GM23338 (cell line): Measurements from ENCODE around the gene CEP44. TPM values are rescaled to one million over a fixed set of nuclear protein-coding genes. Genes with fewer than 3 reads are reported as not detected.

Experiments
- ATAC-seq: fragments of 200-7000 bp; cut with Tn5 transposase; 3 replicates; pipeline ENCODE4 v1.9.1; 2020
- DNase-seq: peaks from one replicate; pipeline ENCODE4 v3.0.0-alpha.2; 2015; ENCODE audit warnings: low spot score
- H2AFZ ChIP-seq: fragments of 200-600 bp; sonication (generic); 2 replicates; pipeline ENCODE4 v1.8.0; 2016; ENCODE audit warnings: antibody characterized with exemption, mild to moderate bottlenecking, moderate library complexity
- H3F3A ChIP-seq: fragments of 200-600 bp; sonication (generic); replicated peaks from 2 replicates; pipeline ENCODE4 v1.8.0; 2017; ENCODE audit warnings: antibody characterized with exemption, mixed run types, low read depth
- H3K27ac ChIP-seq: fragments of 200-600 bp; sonication (generic); 2 replicates; pipeline ENCODE4 v1.6.1; 2016; ENCODE audit warnings: low read depth
- H3K27me3 ChIP-seq: fragments of 200-600 bp; sonication (generic); 2 replicates; pipeline ENCODE4 v1.8.0; 2016; ENCODE audit warnings: mild to moderate bottlenecking, mixed run types, moderate library complexity; ENCODE audit not compliant: insufficient read depth
- H3K36me3 ChIP-seq: fragments of 200-600 bp; sonication (generic); 2 replicates; pipeline ENCODE4 v1.8.0; 2016; ENCODE audit warnings: mild to moderate bottlenecking; ENCODE audit not compliant: insufficient read depth
- H3K4me1 ChIP-seq: fragments of 200-600 bp; sonication (generic); 2 replicates; pipeline ENCODE4 v1.8.0; 2016; ENCODE audit warnings: mild to moderate bottlenecking, moderate library complexity; ENCODE audit not compliant: insufficient read depth
- H3K4me2 ChIP-seq: fragments of 200-600 bp; sonication (generic); 2 replicates; pipeline ENCODE4 v1.7.1; 2017; ENCODE audit warnings: mixed run types
- H3K4me3 ChIP-seq: fragments of 200-600 bp; sonication (generic); 2 replicates; pipeline ENCODE4 v1.6.1; 2016; ENCODE audit warnings: mixed run types
- H3K79me2 ChIP-seq: fragments of 200-600 bp; sonication (generic); replicated peaks from 2 replicates; pipeline ENCODE4 v1.8.0; 2017; ENCODE audit warnings: mild to moderate bottlenecking; ENCODE audit not compliant: insufficient read depth
- H3K9me2 ChIP-seq: fragments of 200-600 bp; sonication (generic); 2 replicates; pipeline ENCODE4 v1.8.0; 2017; ENCODE audit not compliant: insufficient read depth
- H4K20me1 ChIP-seq: fragments of 200-600 bp; sonication (generic); replicated peaks from 2 replicates; pipeline ENCODE4 v1.8.0; 2017; ENCODE audit warnings: mild to moderate bottlenecking; ENCODE audit not compliant: insufficient read depth
- H3K27ac Mint-ChIP-seq: 2 replicates; pipeline ENCODE4 v1.8.0; 2020; ENCODE audit warnings: inconsistent platforms, mild to moderate bottlenecking, moderate library complexity, mixed read lengths
- H3K27me3 Mint-ChIP-seq: 3 replicates; pipeline ENCODE4 v1.8.0; 2022; ENCODE audit warnings: low read depth, mild to moderate bottlenecking, moderate library complexity, mixed read lengths, inconsistent platforms; ENCODE audit not compliant: insufficient read depth, poor library complexity
- H3K36me3 Mint-ChIP-seq: 3 replicates; pipeline ENCODE4 v1.8.0; 2021; ENCODE audit warnings: low read depth, mild to moderate bottlenecking, inconsistent platforms, moderate library complexity, mixed read lengths
- H3K4me1 Mint-ChIP-seq: 3 replicates; pipeline ENCODE4 v1.8.0; 2020; ENCODE audit warnings: mild to moderate bottlenecking, inconsistent platforms, mixed read lengths
- H3K4me3 Mint-ChIP-seq: 3 replicates; pipeline ENCODE4 v1.8.0; 2021; ENCODE audit warnings: moderate library complexity, mild to moderate bottlenecking, inconsistent platforms, mixed read lengths
- H3K9me3 Mint-ChIP-seq: 3 replicates; pipeline ENCODE4 v1.8.0; 2020; ENCODE audit warnings: moderate library complexity, mild to moderate bottlenecking, inconsistent platforms, mixed read lengths
- CREB1 ChIP-seq: fragments of 250-450 bp; sonication (Bioruptor Pico); IDR thresholded peaks from 2 replicates; pipeline ENCODE4 v1.5.0; 2020; ENCODE audit warnings: low read depth, mild to moderate bottlenecking, moderate library complexity
- EZH2 ChIP-seq: fragments of 200-600 bp; sonication (generic); IDR thresholded peaks from one replicate; pipeline ENCODE4 v1.8.0; 2017; ENCODE audit warnings: antibody characterized with exemption, mild to moderate bottlenecking, low read depth; ENCODE audit not compliant: unreplicated experiment
- EZH2phosphoT487 ChIP-seq: fragments of 200-600 bp; sonication (generic); IDR thresholded peaks from one replicate; pipeline ENCODE4 v1.8.1; 2018; ENCODE audit warnings: antibody characterized with exemption; ENCODE audit not compliant: unreplicated experiment
- JUNB ChIP-seq: IDR thresholded peaks from one replicate; pipeline ENCODE4 v1.6.1; 2016; ENCODE audit warnings: antibody characterized with exemption; ENCODE audit not compliant: unreplicated experiment
- NANOG ChIP-seq: IDR thresholded peaks from 2 replicates; pipeline ENCODE4 v1.6.1; 2016; ENCODE audit warnings: antibody characterized with exemption, borderline replicate concordance
- POLR2AphosphoS5 ChIP-seq: IDR thresholded peaks from 2 replicates; pipeline ENCODE4 v1.6.1; 2016; ENCODE audit warnings: antibody characterized with exemption, low read depth
- STAT1 ChIP-seq: IDR thresholded peaks from one replicate; pipeline ENCODE4 v1.6.1; 2016; ENCODE audit warnings: antibody characterized with exemption; ENCODE audit not compliant: unreplicated experiment
- ZNF114 ChIP-seq: fragments of 250-450 bp; sonication (Bioruptor Pico); IDR thresholded peaks from 2 replicates; pipeline ENCODE4 v1.5.0; 2020; ENCODE audit warnings: mild to moderate bottlenecking, moderate library complexity
- polyA plus RNA-seq: library from polyadenylated mRNA; unstranded; fragments of >200 nt; fragmentation: Nextera tagmentation; extraction: Ambion mirVana; gene quantifications from 2 replicates; pipeline ENCODE4 v1.2.1, GENCODE V29; 2016
- total RNA-seq: library from RNA; depleted of rRNA; stranded (reverse); fragments of >200 nt; shearing (Covaris generic); gene quantifications from 2 replicates; pipeline ENCODE4 v1.2.3, GENCODE V29; 2014
- TF ChIP-seq, protein P1 (sequence below), 2 experiments: fragments of 200-600 bp in 1 of 2; sonication (generic) in 1 of 2; conservative IDR thresholded peaks; 2 replicates each; pipeline versions ENCODE4 v1.5.1 to v1.6.1; 2016 to 2017; ENCODE audit warnings: antibody characterized with exemption in 2 of 2, low read depth in 2 of 2, mild to moderate bottlenecking in 2 of 2, moderate library complexity in 1 of 2
- TF ChIP-seq, protein P2 (sequence below): fragments of 250-450 bp; sonication (Bioruptor Pico); IDR thresholded peaks from 2 replicates; pipeline ENCODE4 v1.5.0; 2020; ENCODE audit warnings: mild to moderate bottlenecking, moderate library complexity
- TF ChIP-seq, protein P3 (sequence below): IDR thresholded peaks from 2 replicates; pipeline ENCODE4 v1.6.1; 2016; ENCODE audit warnings: antibody characterized with exemption

CEP44 gene
- total and polyA plus RNA-seq, 2 experiments from 2014 or later = 12.1 to 17.4 TPM

DNA sequence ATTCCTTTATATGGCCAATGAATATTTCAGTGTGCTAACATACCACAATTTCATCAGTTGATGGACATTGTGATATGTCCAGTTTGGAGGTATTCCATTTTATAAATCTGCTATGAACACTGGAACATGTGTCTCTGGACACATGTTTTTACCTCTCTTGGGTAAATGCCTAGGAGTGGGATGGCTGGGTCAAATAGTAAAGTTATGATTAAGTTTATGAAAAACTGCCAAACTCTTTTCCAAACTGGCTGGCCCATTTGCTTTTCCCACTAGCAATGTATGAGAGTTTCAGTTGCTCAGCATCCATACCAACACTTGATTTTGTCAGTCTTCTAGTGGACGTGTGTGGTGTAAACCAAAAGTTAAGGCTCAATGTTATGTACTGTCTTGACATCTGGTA, 40.5 kb downstream of the CEP44 start:
- no peak for ATAC-seq
- no peaks in the 10 kb centered on the region for H4K20me1 ChIP-seq
- no peaks in the 10 kb centered on the region; the same call in 2 of the 3 replicates for H3K9me3 Mint-ChIP-seq

DNA sequence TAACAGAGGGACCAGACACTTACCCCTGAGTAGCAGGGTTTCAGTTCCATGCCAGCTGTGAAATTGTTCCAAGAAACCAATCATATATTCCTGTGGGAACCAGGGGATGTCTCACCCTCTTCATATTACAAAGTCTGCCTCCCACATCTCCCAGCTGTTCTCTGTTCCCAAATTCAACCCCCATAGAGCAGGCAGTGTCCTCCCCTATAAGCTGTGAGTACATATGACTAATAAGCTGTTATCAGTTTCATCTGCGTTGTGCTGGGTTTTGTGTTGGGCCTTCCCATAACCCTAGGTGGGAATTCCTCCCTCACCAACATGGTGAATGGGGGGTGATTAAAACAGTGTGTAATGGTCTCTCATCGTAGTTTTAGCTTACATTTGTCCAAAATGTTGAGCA, 41.0 kb downstream of the CEP44 start:
- no peaks in the 10 kb centered on the region for H3K4me1 Mint-ChIP-seq
- H3K27ac Mint-ChIP-seq = no peak overlapping the region
- no peak for TF ChIP-seq ZNF114 (CRISPR knock-in tag)
- TF ChIP-seq, protein P1, sequence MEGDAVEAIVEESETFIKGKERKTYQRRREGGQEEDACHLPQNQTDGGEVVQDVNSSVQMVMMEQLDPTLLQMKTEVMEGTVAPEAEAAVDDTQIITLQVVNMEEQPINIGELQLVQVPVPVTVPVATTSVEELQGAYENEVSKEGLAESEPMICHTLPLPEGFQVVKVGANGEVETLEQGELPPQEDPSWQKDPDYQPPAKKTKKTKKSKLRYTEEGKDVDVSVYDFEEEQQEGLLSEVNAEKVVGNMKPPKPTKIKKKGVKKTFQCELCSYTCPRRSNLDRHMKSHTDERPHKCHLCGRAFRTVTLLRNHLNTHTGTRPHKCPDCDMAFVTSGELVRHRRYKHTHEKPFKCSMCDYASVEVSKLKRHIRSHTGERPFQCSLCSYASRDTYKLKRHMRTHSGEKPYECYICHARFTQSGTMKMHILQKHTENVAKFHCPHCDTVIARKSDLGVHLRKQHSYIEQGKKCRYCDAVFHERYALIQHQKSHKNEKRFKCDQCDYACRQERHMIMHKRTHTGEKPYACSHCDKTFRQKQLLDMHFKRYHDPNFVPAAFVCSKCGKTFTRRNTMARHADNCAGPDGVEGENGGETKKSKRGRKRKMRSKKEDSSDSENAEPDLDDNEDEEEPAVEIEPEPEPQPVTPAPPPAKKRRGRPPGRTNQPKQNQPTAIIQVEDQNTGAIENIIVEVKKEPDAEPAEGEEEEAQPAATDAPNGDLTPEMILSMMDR (conservative IDR thresholded peaks at IDR 0.05; ENCODE audit: low read depth in 2 of 2) = no peak
- no peak for TF ChIP-seq EZH2phosphoT487
- TF ChIP-seq EZH2 = no peak
- TF ChIP-seq, protein P2, sequence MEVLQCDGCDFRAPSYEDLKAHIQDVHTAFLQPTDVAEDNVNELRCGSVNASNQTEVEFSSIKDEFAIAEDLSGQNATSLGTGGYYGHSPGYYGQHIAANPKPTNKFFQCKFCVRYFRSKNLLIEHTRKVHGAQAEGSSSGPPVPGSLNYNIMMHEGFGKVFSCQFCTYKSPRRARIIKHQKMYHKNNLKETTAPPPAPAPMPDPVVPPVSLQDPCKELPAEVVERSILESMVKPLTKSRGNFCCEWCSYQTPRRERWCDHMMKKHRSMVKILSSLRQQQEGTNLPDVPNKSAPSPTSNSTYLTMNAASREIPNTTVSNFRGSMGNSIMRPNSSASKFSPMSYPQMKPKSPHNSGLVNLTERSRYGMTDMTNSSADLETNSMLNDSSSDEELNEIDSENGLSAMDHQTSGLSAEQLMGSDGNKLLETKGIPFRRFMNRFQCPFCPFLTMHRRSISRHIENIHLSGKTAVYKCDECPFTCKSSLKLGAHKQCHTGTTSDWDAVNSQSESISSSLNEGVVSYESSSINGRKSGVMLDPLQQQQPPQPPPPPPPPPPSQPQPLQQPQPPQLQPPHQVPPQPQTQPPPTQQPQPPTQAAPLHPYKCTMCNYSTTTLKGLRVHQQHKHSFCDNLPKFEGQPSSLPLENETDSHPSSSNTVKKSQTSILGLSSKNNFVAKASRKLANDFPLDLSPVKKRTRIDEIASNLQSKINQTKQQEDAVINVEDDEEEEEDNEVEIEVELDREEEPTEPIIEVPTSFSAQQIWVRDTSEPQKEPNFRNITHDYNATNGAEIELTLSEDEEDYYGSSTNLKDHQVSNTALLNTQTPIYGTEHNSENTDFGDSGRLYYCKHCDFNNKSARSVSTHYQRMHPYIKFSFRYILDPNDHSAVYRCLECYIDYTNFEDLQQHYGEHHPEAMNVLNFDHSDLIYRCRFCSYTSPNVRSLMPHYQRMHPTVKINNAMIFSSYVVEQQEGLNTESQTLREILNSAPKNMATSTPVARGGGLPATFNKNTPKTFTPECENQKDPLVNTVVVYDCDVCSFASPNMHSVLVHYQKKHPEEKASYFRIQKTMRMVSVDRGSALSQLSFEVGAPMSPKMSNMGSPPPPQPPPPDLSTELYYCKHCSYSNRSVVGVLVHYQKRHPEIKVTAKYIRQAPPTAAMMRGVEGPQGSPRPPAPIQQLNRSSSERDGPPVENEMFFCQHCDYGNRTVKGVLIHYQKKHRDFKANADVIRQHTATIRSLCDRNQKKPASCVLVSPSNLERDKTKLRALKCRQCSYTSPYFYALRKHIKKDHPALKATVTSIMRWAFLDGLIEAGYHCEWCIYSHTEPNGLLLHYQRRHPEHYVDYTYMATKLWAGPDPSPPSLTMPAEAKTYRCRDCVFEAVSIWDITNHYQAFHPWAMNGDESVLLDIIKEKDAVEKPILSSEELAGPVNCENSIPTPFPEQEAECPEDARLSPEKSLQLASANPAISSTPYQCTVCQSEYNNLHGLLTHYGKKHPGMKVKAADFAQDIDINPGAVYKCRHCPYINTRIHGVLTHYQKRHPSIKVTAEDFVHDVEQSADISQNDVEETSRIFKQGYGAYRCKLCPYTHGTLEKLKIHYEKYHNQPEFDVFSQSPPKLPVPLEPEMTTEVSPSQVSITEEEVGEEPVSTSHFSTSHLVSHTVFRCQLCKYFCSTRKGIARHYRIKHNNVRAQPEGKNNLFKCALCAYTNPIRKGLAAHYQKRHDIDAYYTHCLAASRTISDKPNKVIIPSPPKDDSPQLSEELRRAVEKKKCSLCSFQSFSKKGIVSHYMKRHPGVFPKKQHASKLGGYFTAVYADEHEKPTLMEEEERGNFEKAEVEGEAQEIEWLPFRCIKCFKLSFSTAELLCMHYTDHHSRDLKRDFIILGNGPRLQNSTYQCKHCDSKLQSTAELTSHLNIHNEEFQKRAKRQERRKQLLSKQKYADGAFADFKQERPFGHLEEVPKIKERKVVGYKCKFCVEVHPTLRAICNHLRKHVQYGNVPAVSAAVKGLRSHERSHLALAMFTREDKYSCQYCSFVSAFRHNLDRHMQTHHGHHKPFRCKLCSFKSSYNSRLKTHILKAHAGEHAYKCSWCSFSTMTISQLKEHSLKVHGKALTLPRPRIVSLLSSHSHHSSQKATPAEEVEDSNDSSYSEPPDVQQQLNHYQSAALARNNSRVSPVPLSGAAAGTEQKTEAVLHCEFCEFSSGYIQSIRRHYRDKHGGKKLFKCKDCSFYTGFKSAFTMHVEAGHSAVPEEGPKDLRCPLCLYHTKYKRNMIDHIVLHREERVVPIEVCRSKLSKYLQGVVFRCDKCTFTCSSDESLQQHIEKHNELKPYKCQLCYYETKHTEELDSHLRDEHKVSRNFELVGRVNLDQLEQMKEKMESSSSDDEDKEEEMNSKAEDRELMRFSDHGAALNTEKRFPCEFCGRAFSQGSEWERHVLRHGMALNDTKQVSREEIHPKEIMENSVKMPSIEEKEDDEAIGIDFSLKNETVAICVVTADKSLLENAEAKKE (CRISPR knock-in tag) = no peak
- no peak for TF ChIP-seq POLR2AphosphoS5
- TF ChIP-seq CREB1 (CRISPR knock-in tag) = no peak
- TF ChIP-seq STAT1 = no peak
- no peak for TF ChIP-seq JUNB
- TF ChIP-seq, protein P3, sequence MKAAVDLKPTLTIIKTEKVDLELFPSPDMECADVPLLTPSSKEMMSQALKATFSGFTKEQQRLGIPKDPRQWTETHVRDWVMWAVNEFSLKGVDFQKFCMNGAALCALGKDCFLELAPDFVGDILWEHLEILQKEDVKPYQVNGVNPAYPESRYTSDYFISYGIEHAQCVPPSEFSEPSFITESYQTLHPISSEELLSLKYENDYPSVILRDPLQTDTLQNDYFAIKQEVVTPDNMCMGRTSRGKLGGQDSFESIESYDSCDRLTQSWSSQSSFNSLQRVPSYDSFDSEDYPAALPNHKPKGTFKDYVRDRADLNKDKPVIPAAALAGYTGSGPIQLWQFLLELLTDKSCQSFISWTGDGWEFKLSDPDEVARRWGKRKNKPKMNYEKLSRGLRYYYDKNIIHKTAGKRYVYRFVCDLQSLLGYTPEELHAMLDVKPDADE = no peak
- TF ChIP-seq NANOG = no peak

More for the DNA sequence above, 40.5 kb downstream of the CEP44 start:
- Histone ChIP-seq H3K36me3 (no peaks in the 10 kb centered on the region), H3K4me3 (no peak overlapping the region), H3K79me2 (no peaks in the 10 kb centered on the region), H3K27me3 (no peaks in the 10 kb centered on the region), H3F3A (no peaks in the 10 kb centered on the region), H3K9me2 (no peaks in the 10 kb centered on the region), H3K27ac (no peak overlapping the region), H3K4me2 (no peak overlapping the region), H3K4me1 (no peaks in the 10 kb centered on the region), H2AFZ (no peak overlapping the region)
- Mint-ChIP-seq H3K36me3 (no peaks in the 10 kb centered on the region), H3K27ac (no peak overlapping the region), H3K4me3 (no peak overlapping the region), H3K27me3 (no peaks in the 10 kb centered on the region), H3K4me1 (no peaks in the 10 kb centered on the region)
- no peak for DNase-seq
- no peak for TF ChIP-seq NANOG
- TF ChIP-seq ZNF114 (CRISPR knock-in tag) = no peak
- TF ChIP-seq POLR2AphosphoS5 = no peak

More for the DNA sequence above, 41.0 kb downstream of the CEP44 start:
- no peak overlapping the region for H3K4me3 Mint-ChIP-seq
- no peak overlapping the region for H3K27ac ChIP-seq
- no peaks in the 10 kb centered on the region for H3K27me3 ChIP-seq
- H3F3A ChIP-seq = no peaks in the 10 kb centered on the region
- no peak overlapping the region for H3K4me3 ChIP-seq
- H4K20me1 ChIP-seq = no peaks in the 10 kb centered on the region
- H3K36me3 ChIP-seq = no peaks in the 10 kb centered on the region
- H3K4me1 ChIP-seq = no peaks in the 10 kb centered on the region
- H3K36me3 Mint-ChIP-seq = no peaks in the 10 kb centered on the region
- H3K79me2 ChIP-seq = no peaks in the 10 kb centered on the region
- H2AFZ ChIP-seq = no peak overlapping the region
- H3K9me3 Mint-ChIP-seq = no peaks in the 10 kb centered on the region; the same call in 2 of the 3 replicates
- H3K4me2 ChIP-seq = no peak overlapping the region
- H3K9me2 ChIP-seq = no peaks in the 10 kb centered on the region
- ATAC-seq (no peak), DNase-seq (no peak)
- H3K27me3 Mint-ChIP-seq = no peaks in the 10 kb centered on the region
